ENCODE results near the gene POLDIP2.

POLDIP2 gene

GRCh38 chr17:28306954-28307401 is 50.3 kb downstream of the POLDIP2 start:
- no peak for DNase-seq

DNA sequence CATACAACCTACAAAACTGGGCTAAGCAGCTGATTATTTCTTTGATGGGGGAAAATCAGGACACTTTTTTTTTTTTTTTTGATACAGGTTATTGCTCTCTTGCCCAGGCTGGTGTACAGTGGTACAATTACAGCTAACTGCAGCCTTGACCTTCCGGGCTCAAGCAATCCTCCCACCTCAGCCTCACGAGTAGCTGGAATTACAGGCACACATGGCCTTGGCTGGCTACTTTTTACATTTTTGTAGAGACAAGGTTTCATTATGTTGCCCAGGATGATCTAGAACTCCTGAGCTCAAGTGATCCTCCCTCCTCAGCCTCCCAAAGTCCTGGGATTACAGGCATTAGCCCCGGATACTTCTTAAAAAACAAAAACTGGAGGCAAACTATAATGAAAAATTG is 58.9 kb downstream of the POLDIP2 start:
- DNase-seq, result no peak

All from activated naive CD4-positive, alpha-beta T cell treated with Interleukin-2 at 50 U/mL for 16 hours (primary cell).